Panc1 (cell line): ENCODE measurements around the gene NCKAP5.

Source experiments
- POLR2AphosphoS5 ChIP-seq: IDR thresholded peaks from 2 replicates; pipeline ENCODE4 v1.6.1; 2012; ENCODE audit warnings: mild to moderate bottlenecking, low read depth, low read length, moderate library complexity
- TCF7L2 ChIP-seq: IDR thresholded peaks from 2 replicates; pipeline ENCODE4 v1.6.1; 2011; ENCODE audit warnings: mild to moderate bottlenecking, low read depth, low read length, inconsistent platforms

GRCh38 chr2:133562558-133562957 is 5.7 kb downstream of the NCKAP5 start:
- TF ChIP-seq POLR2AphosphoS5 (no peak), TCF7L2 (no peak)
